ENCODE data around the gene PDLIM1.

Gene PDLIM1

GRCh38 chr10:95306318-95306650 is 15.5 kb upstream of the PDLIM1 start:
- Histone ChIP-seq H3K36me3 (ENCODE audit: low read length) (no peaks in the 10 kb centered on the region), H3K4me3 (ENCODE audit: insufficient read depth, low read length, poor library complexity, severe bottlenecking) (no peak overlapping the region)

GRCh38 chr10:95305606-95306317 is 15.0 kb upstream of the PDLIM1 start:
- Histone ChIP-seq H2AFZ (ENCODE audit: low read depth, low read length, severe bottlenecking) (no peak overlapping the region), H3F3A (ENCODE audit: insufficient read depth) (no peaks in the 10 kb centered on the region), H3K79me2 (ENCODE audit: insufficient read depth, low read length) (no peaks in the 10 kb centered on the region), H3K27me3 (ENCODE audit: low read length) (no peaks in the 10 kb centered on the region), H3K9me3 (ENCODE audit: insufficient read depth, low read length) (no peaks in the 10 kb centered on the region), H3K36me3 (ENCODE audit: low read length) (no peaks in the 10 kb centered on the region), H3K27ac (ENCODE audit: low read depth, low read length) (no peak overlapping the region), H4K20me1 (ENCODE audit: low read depth, low read length) (no peaks in the 10 kb centered on the region), H3K9ac (ENCODE audit: low read length) (no peak overlapping the region), H3K4me2 (ENCODE audit: low read depth, low read length, poor library complexity, severe bottlenecking) (no peak overlapping the region), H3K4me3 (ENCODE audit: insufficient read depth, low read length, poor library complexity, severe bottlenecking) (no peak overlapping the region), H3K9me2 (replicated peaks; ENCODE audit: insufficient read depth, low read length) (no peaks in the 10 kb centered on the region)
- TF ChIP-seq CTCF (IDR thresholded peaks at IDR 0.05; ENCODE audit: insufficient read depth, low read length, poor library complexity, severe bottlenecking) (no peak), EZH2phosphoT487 (conservative IDR thresholded peaks at IDR 0.05; ENCODE audit: low read length) (no peak)

More at GRCh38 chr10:95306318-95306650, 15.5 kb upstream of the PDLIM1 start:
- Histone ChIP-seq H4K20me1 (ENCODE audit: low read depth, low read length) (no peaks in the 10 kb centered on the region), H2AFZ (ENCODE audit: low read depth, low read length, severe bottlenecking) (no peak overlapping the region), H3K27ac (ENCODE audit: low read depth, low read length) (no peak overlapping the region), H3K4me2 (ENCODE audit: low read depth, low read length, poor library complexity, severe bottlenecking) (no peak overlapping the region), H3F3A (ENCODE audit: insufficient read depth) (no peaks in the 10 kb centered on the region), H3K9me2 (replicated peaks; ENCODE audit: insufficient read depth, low read length) (no peaks in the 10 kb centered on the region), H3K27me3 (ENCODE audit: low read length) (no peaks in the 10 kb centered on the region), H3K9ac (ENCODE audit: low read length) (no peak overlapping the region), H3K79me2 (ENCODE audit: insufficient read depth, low read length) (no peaks in the 10 kb centered on the region), H3K9me3 (ENCODE audit: insufficient read depth, low read length) (no peaks in the 10 kb centered on the region)
- TF ChIP-seq CTCF (IDR thresholded peaks at IDR 0.05; ENCODE audit: insufficient read depth, low read length, poor library complexity, severe bottlenecking) (no peak), EZH2phosphoT487 (conservative IDR thresholded peaks at IDR 0.05; ENCODE audit: low read length) (no peak)

- H3K36me3 ChIP-seq (ENCODE audit: low read length): no peaks in the 10 kb centered on the region
- no peak overlapping the region for H3K4me3 ChIP-seq (ENCODE audit: insufficient read depth, low read length, poor library complexity, severe bottlenecking)
- no peak overlapping the region for H3K27ac ChIP-seq (ENCODE audit: low read depth, low read length)
- TF ChIP-seq CTCF (IDR thresholded peaks at IDR 0.05; ENCODE audit: insufficient read depth, low read length, poor library complexity, severe bottlenecking) (no peak), EZH2phosphoT487 (conservative IDR thresholded peaks at IDR 0.05; ENCODE audit: low read length) (no peak)
- no peak overlapping the region for H2AFZ ChIP-seq (ENCODE audit: low read depth, low read length, severe bottlenecking)
- no peaks in the 10 kb centered on the region for H3K27me3 ChIP-seq (ENCODE audit: low read length)
- no peaks in the 10 kb centered on the region for H3K79me2 ChIP-seq (ENCODE audit: insufficient read depth, low read length)
- no peak overlapping the region for H3K9ac ChIP-seq (ENCODE audit: low read length)
- H3K4me2 ChIP-seq (ENCODE audit: low read depth, low read length, poor library complexity, severe bottlenecking): no peak overlapping the region
- no peaks in the 10 kb centered on the region for H3F3A ChIP-seq (ENCODE audit: insufficient read depth)
- no peaks in the 10 kb centered on the region for H4K20me1 ChIP-seq (ENCODE audit: low read depth, low read length)
- no peaks in the 10 kb centered on the region for H3K9me2 ChIP-seq (replicated peaks; ENCODE audit: insufficient read depth, low read length)
- H3K9me3 ChIP-seq (ENCODE audit: insufficient read depth, low read length): no peaks in the 10 kb centered on the region
These were observed 14.2 kb upstream of the PDLIM1 start for GRCh38 chr10:95304976-95305375.
